ENCODE data around the gene GKN1.
"Not testable (repeated sequence)": the region's sequence is repeated elsewhere in the genome, so short reads cannot be mapped to it uniquely, and the experiment has no call there.

Gene GKN1, protein sequence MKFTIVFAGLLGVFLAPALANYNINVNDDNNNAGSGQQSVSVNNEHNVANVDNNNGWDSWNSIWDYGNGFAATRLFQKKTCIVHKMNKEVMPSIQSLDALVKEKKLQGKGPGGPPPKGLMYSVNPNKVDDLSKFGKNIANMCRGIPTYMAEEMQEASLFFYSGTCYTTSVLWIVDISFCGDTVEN

DNA sequence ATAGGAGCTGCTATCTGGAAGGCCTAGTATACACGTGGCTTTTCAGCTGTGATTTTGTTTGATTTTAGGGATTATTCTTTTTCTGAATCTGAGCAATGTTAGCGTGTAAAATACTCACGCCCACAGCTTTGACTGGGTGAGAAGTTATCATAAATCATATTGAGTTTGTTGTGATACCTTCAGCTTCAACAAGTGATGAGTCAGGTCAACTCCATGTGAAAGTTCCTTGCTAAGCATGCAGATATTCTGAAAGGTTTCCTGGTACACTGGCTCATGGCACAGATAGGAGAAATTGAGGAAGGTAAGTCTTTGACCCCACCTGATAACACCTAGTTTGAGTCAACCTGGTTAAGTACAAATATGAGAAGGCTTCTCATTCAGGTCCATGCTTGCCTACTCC, at the start of gene GKN1:
TSS of gene GKN1 (plus strand) at position 386 of the 400 bp plus-strand sequence. CDS start 42 bp downstream, outside the sequence.
- no peak for DNase-seq (ENCODE audit: low read depth in 2 of 2)

DNA sequence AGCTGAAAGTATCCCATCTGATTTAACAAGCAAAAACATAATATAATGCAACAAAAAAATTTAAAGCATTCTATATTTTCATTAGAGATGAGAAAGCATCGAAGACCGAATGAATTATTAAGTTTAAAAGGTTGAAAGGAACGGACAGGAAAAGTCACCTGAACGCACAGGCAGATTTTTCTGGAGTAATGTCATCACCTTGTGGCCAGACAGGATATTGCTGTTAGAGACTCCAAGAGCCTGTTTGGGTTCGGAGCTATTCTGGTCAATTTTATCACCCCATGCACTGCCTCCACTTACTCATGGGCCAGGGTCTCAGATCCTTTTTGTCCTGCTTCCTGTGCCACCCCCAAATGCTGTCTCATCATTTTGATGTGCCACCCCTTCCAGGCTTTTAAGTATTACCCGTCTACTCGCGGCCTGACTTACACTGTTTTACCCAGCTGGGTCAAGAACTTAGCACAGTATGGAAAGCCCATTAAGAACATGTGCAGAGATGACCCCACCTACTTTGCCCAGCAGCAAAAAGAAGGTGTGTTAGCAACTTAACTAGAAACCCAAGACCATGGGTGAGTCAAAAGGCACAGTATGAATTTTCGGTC, 49.0 kb upstream of the GKN1 start:
- peak in 1 of 2 donors; percentile 53 for DNase-seq (ENCODE audit: low read depth in 2 of 2)

DNA sequence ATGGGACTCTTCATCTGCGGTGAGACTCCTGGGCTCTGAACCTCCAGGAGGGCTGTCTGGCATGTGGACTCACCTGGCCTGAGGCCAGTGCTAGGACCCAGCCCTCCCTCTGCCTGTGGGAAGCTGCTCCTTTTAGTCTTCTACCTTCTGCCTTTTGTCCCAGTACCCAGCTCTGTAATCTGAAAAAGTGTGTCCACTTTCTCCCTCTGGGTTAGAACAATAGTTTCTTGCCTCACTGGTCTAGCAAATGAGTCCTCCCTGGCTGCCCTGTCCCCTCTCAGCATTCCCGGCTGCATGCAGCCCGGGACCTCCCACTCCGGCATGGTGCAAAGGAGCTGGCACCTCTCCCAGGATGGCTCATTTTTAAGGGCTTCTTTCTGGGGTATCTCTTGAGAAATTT, 47.6 kb upstream of the GKN1 start:
- DNase-seq (ENCODE audit: low read depth in 2 of 2): no peak

DNA sequence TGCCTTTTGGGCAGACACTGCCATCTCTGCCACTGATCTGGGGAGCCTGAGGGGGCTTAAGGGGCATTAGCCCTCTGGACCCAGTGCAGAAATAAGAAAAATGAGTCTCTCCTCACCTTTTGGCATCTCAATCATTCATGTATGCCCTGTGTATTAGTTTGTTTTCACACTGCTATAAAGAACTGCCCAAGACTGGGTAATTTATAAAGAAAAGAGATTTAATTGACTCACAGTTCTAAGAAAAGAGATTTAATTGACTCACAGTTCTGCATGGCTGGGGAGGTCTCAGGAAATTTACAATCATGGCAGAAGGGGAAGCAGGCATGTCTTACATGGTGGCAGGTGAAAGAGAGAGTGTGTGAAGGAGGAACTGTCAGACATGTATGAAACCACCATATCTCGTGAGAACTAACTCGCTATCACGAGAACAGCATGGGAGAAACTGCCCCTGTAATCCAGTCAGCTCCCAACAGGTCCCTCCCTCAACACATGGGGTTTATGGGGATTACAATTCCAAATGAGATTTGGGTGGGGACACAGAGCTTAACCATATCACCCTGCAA, 43.2 kb upstream of the GKN1 start:
- no peak for DNase-seq (ENCODE audit: low read depth in 2 of 2)

DNA sequence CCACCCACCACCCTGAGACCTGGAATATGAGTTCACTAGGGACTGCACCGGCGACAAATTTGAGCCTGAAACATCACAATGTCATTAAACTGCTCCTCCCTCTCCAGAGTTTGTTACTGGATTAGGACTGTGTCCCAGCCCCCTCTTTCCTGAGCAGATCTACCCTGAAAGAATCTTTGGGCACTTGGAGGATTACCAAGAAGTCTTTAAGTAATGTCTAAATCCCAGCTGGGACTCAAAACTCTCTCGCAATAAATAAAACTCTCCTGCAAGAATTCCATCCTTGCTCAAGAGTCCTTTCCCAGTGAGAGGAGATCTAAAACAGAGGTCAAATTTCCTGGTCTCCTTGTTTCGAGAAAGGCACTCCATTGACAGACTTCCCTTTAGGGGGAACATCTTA, 42.6 kb upstream of the GKN1 start:
- DNase-seq (ENCODE audit: low read depth in 2 of 2): no peak

DNA sequence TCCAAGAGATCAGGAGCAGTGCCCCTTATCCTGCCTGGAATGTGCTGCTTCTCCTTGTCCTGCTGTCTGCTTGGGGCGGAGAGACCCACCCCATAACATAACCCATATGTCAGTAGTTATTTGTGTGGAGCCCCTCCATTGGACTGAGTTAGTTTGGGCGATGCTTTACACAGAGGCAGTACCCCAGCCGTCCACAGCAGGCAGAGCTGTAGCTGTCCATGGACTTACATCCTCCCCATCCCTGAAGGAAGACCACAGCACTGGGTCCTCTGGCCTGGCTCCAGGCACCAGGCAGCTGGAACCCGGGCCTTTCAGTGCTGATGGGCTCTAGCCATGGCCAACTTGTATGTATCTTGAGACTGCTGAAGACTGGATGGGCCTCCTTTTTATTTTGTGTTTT, 42.0 kb upstream of the GKN1 start:
- DNase-seq (ENCODE audit: low read depth in 2 of 2): no peak

DNA sequence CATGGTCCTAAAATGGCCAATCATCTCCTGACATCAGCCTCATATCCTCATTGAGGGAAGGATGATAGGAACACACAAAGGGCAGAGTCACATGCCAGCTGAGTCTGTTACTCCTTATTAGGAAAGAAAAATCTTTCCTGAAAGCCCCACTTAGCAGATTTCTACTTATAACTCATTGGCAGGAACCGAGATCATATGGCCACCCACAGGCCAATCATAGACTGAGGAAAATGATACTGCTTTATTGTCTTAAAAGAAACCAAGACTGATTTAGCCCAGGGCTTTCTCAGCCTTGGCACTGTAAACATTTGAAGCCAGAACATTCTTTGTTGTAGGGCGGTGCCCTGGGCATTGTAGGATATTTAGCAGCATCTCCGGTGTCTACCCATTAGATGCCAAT, 40.4 kb upstream of the GKN1 start:
- no peak for DNase-seq (ENCODE audit: low read depth in 2 of 2)

DNA sequence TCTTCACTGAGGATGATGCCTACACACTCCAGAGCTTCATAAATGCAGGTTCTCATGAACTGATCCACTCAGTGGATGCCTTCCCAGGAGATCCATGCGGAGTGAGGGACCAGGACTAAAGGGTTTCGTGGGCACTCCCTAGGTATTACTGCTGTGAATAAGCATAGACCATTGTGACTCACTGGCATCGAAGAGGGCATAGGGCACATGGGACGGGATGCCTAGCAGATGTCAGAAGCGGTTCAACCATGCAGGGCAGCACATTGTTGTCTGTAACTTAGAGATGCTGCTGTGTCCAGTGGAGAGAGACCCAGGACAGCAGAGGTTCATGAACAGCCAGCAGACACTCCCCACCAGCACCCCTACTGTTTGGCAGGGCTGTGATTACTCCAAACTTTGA, 39.0 kb upstream of the GKN1 start:
- no peak for DNase-seq (ENCODE audit: low read depth in 2 of 2)

DNA sequence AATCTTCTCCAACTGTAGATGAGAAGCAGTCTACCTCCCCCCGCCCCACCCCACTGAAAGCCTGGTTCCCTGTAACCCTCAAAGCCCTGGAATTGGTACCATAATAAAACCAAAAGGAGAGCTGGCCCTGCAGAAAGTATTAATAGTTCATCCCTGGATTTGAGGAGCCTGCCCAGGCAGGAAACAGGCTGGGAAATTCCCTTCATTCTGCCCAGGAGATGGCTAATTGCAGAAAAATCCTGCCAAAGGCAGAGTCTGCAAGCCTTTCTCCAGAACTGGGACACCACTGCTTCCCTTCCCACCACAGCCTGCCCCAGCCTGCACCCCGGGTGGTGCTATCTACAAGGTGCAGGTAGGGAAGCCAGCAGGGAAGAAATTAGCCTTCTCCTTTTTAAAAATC, 38.0 kb upstream of the GKN1 start:
- DNase-seq (ENCODE audit: low read depth in 2 of 2): no peak

DNA sequence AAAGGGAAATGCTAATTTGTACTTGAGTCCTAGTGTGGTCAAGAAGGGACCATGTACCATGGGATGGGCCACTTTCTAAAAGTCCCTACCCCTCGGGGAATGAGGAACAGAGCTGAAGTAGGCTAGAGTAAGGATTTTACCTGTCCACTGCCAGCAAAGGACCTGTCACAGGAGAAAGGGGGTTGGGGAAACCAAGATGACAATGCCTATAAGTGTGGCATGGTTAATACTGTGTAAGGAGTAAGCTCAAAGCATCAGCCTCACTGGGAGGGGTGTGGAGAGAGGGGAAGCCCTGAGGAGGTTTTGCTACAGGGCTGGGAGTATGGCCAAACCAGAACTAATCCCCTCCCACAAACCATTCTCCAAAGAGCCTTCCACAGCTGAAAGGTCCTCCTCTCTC, 37.5 kb upstream of the GKN1 start:
- DNase-seq (ENCODE audit: low read depth in 2 of 2): no peak

DNA sequence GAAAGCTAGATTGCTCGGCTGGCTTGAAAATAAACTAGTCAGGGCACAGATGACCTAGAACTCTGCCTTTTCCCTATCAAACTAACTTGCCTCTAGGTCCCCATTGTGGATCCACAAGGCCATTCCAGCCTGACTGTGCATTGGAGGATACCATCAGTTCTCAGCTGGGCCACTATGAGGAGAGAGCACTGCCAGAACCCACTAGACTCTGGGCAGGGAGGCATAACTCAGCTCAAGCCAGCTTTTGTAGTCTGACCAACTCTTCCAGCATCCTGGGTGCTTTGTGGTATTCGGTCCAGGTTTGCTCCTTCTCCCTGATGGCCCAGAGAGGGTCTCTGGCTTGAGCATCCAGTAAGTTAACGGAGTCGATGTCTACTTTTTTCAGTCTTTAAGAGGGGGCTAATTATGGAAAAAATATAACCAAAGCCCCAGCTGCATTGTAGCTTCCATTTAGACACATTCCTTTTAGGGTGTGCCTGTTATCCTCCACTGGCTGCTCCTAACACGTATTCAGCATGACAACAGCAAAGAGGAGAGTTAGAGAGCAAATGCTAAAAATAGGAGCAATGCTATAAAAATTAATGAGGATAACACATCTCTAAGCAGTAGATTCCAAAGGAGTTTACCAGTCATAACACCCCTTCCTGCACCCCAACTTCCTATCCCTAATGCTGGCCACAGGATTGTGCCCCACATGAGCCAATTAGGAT, 36.9 kb upstream of the GKN1 start:
- no peak for DNase-seq (ENCODE audit: low read depth in 2 of 2)

DNA sequence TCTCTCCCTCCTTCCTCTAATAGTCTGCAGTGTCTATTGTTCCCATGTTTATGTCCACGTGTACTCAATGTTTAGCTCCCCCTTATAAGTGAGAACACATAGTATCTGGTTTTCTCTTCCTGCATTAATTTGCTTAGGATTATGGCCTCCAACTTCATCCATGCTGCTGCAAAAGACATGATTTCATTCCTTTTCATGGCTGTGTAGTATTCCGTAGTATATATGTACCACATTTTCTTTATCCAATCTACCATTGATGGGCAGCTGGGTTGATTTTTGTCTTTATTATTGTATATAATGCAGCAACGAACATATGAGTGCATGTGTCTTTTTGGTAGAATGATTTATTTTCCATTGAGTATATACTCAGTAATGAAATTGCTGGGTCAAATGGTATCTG, 35.5 kb upstream of the GKN1 start:
- no peak for DNase-seq (ENCODE audit: low read depth in 2 of 2)

DNA sequence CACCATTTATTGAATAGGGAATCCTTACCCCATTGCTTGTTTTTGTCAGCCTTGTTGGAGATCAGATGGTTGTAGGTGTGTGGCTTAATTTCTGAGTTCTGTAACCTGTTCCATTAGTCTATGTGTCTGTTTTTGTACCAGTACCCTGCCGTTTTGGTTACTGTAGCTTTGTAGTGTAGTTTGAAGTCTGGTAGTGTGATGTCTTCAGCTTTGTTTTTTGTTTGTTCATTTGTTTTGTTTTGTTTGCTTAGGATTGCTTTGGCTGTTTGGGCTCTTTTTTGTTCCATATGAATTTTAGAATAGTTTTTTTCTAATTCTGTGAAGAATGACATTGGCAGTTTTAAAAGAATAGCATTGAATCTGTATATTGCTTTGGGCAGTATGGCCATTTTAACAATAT, 34.5 kb upstream of the GKN1 start:
- no peak for DNase-seq (ENCODE audit: low read depth in 2 of 2)

DNA sequence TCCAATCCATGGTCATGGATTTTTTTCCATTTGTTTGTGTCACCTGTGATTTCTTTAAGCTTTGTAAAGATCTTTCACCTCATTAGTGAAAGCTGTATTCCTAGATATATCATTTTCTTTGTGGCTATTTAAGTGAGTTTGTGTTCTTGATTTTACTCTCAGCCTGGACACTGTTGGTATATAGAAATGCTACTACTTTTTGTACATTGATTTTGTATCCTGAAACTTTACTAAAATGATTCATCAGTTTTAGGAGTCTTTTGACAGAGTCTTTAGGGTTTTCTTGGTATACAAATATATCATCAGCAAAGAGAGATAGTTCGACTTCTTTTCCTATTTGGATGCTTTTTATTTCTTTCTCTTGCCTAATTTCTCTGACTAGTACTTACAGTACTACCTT, 34.1 kb upstream of the GKN1 start:
- DNase-seq (ENCODE audit: low read depth in 2 of 2): no peak

DNA sequence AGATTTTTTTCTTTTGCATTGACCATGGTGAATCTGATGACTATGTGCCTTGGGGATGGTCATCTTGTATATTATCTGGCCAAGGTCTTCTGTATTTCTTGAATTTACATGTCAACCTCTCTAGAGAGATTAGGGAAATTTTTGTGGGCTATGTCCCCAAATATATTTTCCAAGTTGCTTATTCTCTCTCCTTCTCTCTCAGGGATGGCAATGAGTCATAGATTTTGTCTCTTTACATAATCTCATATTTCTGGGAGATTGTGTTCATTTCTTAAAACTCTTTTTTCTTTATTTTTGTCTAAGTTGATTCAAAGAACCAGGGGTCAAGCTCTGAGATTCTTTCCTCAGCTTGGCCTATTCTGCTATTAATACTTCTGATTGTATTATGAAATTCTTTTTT, 31.6 kb upstream of the GKN1 start:
- DNase-seq (ENCODE audit: low read depth in 2 of 2): no peak

DNA sequence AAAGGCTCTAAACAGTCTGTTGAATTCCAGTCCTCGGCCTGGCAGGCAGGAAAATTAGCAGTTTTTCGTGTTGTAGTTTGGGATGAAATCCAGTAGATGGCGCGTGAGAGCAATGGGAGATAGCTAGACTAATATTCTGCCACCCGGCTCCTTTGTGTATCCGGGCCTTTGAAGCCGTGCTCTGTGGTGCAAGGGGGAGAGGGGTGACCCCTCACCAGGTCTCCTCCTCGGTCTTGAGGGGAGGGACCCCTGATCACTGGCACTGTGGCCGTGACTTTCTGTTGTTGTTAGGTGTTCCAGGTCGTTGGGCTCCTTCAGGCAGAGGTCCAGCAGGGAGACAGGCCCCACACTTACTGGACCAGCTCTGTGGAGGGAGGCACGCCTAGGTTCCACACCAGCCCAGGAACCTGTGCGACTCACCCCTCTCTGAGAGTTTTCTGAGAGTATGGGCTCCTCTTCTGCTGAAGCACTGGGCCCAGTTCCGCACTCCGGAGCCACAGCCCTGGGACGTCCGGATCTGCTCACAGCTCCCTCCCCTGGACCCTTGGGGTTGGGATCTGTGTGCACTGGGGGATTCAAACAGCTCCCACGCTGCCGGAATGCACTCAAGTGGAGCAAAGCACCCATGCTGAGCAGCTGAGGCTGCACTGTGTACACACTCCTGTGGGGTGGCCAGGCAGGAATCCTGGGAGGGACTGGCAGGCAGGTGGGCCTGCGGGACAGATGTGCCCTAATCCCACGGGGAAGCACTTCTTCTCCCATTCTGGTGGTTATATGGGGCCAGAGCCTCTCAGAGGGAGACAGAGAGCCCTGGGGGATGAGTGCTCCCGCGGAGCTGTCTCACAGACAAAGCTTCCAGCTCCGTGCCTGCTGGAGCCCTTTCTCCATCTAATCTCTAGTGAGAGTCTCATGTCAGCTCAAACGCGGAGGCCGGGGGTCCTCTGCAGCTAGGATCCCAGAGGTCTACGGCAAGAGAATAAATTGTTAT, 30.6 kb upstream of the GKN1 start:
- DNase-seq (ENCODE audit: low read depth in 2 of 2): peak in 1 of 2 donors; percentile 47

DNA sequence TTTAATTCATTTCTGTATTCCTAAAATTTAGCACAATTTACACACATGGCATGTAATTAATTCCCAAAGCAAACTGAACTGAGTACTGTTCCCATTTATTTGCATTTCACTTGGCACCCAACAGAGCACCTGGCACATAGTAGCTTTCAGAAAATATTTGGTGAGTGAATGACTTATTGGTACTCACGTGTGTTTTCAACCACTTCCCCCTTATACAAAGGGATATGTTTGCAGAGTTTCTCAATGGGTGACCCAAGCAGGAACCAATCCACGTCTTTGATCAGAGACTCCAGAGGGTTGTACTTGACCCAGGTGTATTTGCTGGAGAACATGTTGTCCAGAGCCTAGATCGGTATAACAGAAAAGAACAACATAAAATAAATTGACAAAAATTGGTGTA, 28.3 kb upstream of the GKN1 start:
- DNase-seq (ENCODE audit: low read depth in 2 of 2): no peak

DNA sequence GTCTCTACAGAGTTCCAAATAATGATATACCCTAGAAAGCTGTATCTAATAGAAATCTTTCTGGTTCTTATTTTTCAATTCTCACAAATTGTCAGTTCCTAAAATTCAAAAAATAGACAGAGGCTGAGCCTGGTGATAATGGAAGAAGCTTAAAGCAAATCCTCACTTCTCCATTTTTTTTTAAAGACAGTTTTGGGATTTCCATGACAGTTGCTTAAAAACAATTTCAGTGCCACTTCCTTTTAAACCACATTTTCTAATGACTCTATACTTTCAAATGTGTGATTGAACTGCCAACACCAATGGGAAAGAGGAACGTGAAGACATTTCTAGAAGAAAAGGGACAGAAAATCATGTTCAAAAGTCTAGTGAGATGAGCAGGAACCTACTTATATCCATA, 25.7 kb upstream of the GKN1 start:
- no peak for DNase-seq (ENCODE audit: low read depth in 2 of 2)

DNA sequence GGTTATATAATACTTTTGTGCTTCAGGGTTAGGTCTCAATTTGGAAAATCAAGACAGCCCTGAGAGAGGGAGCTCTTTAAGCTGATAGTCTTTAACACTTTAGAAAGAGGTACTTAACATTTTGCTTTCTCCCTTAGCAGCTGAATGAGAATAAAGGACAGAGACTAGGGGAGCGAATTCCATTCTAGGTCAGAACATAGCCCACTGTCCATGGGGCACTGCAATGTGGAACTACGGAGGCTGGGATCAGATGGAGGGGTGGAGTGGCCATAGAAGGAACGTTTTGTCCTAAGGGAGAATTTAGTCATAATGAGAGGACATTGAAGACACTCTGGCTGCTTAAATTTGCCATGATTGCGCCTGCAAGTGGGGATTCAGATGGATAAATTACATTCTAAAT, 22.5 kb upstream of the GKN1 start:
- no peak for DNase-seq (ENCODE audit: low read depth in 2 of 2)

DNA sequence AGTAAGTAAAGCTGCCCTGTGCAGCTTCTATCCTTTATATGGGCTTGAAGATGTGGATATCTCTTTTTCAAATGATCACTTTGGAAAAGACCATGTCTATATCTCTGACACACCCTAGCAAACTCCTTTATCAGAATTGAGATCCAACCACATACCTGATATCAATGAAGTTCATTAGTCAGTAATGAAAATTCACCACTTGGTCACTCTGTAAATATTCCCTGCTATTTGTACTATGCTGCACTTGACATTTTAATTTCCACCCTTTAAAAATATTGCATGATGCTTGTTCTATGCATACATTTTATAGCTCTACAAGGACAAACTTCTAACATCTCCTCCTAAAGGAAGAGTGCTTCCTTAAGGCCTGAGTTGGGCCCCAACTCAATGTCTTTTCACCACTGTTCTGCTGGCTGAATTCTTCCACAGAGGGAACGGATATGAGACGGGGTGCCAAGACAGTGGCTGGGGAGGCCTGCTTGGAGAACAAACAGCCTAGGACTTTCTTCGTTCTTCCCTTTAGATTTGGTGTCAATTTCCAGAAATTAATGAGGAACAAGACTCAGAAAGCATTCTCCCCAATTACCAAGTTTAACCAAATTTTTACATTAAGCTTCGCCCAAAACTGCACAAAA, 21.4 kb upstream of the GKN1 start, which contains the start of gene GKN2:
TSS of gene GKN2 (minus strand) at position 7 of the 635 bp plus-strand sequence. CDS start 32 bp downstream, outside the sequence.
- DNase-seq (ENCODE audit: low read depth in 2 of 2): no peak

DNA sequence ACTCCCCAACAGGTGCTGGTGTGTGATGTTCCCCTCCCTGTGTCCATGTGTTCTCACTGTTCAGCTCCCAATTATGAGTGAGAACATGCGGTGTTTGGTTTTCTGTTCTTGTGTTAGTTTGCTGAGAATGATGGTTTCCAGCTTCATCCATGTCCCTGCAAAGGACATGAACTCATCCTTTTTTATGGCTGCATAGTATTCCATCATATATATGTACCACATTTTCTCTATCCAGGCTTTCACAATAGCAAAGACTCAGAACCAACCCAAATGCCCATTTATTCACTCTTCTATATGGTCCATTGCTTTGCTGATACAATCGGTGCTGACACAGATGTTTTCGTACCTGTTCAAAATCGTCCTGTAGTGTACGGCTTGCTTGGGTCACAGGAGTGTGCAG, 19.0 kb upstream of the GKN1 start:
- not testable (repeated sequence) for DNase-seq (ENCODE audit: low read depth in 2 of 2)

All from stimulated activated CD4-positive, alpha-beta T cell treated with anti-CD3 and anti-CD28 coated beads, Interleukin-1b, Interleukin-23, amount 100 ng/mL, for 4 hours (primary cell).